ENCODE data around the gene SPECC1. TPM values are rescaled to one million over a fixed set of nuclear protein-coding genes. Genes with fewer than 3 reads are reported as not detected.

The SPECC1 gene
- total RNA-seq, 2 donors from 2014 or later: 53.5 to 78.3 TPM

DNA sequence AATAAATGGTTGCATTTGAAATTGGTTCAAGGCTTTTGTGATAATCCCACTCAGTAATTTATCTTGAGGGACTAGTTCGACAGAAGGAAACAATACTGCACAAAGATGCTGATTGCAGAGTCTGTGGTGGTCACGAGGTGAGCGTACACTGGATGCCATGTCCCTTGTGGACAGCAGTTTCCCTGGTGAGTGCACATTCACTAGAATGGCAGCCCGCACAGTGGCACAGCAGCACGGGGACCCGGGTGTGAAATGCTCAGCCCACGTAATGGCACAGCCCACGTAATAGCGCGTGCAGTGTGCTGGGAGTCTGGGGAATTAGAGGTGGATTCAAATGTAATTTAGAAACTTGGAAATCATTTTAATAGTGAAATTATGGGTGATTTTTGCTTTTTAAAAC lies 304.1 kb downstream of the SPECC1 start:
- H3K9me3 ChIP-seq: no peaks in the 10 kb centered on the region

GRCh38 chr17:20313891-20314290 lies 304.7 kb downstream of the SPECC1 start:
- Histone ChIP-seq H3K36me3 (peaks cover 3% of the 10 kb centered on the region), H3K4me1 (no peaks in the 10 kb centered on the region), H3K27me3 (no peaks in the 10 kb centered on the region), H3K4me3 (no peak overlapping the region), H3K9ac (ENCODE audit: low read depth in 2 of 2, low read length in 2 of 2) (no peak overlapping the region), H3K27ac (no peak overlapping the region), H3K9me3 (no peaks in the 10 kb centered on the region)
- intact Hi-C loops (cut with DNase I): loop anchor here (5.0 kb wide), 1 partner anchor 87 kb away; no protein-coding TSS in a partner anchor
- no peak for TF ChIP-seq CTCF (IDR thresholded peaks at IDR 0.05)
- DNase-seq: no peak

More for the DNA sequence above, 304.1 kb downstream of the SPECC1 start:
- no peak for DNase-seq
- intact Hi-C loops (cut with DNase I): loop anchor here (5.0 kb wide), 1 partner anchor 86 kb away; no protein-coding TSS in a partner anchor
- TF ChIP-seq CTCF (IDR thresholded peaks at IDR 0.05): no peak
- no peak overlapping the region for H3K4me3 ChIP-seq
- H3K9ac ChIP-seq (ENCODE audit: low read depth in 2 of 2, low read length in 2 of 2): no peak overlapping the region
- no peak overlapping the region for H3K27ac ChIP-seq
- no peaks in the 10 kb centered on the region for H3K4me1 ChIP-seq
- H3K36me3 ChIP-seq: peaks cover 3% of the 10 kb centered on the region
- H3K27me3 ChIP-seq: no peaks in the 10 kb centered on the region

DNA sequence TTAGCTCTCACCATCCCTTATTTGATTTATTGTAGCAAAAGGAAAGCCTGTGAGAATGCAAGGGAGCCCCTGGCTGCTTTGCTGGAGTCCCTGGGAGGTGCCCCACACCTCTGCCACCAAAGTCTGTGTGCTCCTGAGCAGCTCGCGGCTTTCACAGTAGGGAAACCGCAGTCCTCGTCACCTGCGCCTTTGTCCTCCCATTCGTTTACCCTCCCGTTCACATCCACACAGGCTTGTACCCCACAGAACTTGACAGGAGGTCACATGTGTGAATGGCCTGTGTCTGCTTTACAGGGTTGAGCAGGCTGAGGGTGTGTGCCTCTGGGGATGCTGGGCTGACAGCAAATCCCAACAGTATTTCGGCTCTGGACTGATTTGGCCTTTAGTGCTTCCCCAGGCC lies 305.7 kb downstream of the SPECC1 start:
- H3K27me3 ChIP-seq: no peaks in the 10 kb centered on the region
- intact Hi-C loops (cut with DNase I): loop anchor here (5.0 kb wide), 2 partner anchors 88 to 193 kb away; no protein-coding TSS in a partner anchor
- H3K4me1 ChIP-seq: no peaks in the 10 kb centered on the region
- H3K36me3 ChIP-seq: peaks cover 3% of the 10 kb centered on the region
- DNase-seq: no peak
- no peak overlapping the region for H3K4me3 ChIP-seq
- no peak overlapping the region for H3K27ac ChIP-seq
- H3K9me3 ChIP-seq: no peaks in the 10 kb centered on the region
- no peak overlapping the region for H3K9ac ChIP-seq (ENCODE audit: low read depth in 2 of 2, low read length in 2 of 2)
- TF ChIP-seq CTCF (IDR thresholded peaks at IDR 0.05): no peak

GRCh38 chr17:20315311-20315710 lies 306.2 kb downstream of the SPECC1 start:
- Histone ChIP-seq H3K4me1 (no peaks in the 10 kb centered on the region), H3K9ac (ENCODE audit: low read depth in 2 of 2, low read length in 2 of 2) (no peak overlapping the region), H3K4me3 (no peak overlapping the region), H3K36me3 (peaks cover 3% of the 10 kb centered on the region), H3K9me3 (no peaks in the 10 kb centered on the region), H3K27me3 (no peaks in the 10 kb centered on the region), H3K27ac (no peak overlapping the region)
- intact Hi-C loops (cut with DNase I): loop anchor here (5.0 kb wide), 1 partner anchor 193 kb away; no protein-coding TSS in a partner anchor
- no peak for DNase-seq
- no peak for TF ChIP-seq CTCF (IDR thresholded peaks at IDR 0.05)

- Histone ChIP-seq H3K9ac (ENCODE audit: low read depth in 2 of 2, low read length in 2 of 2) (no peak overlapping the region), H3K4me3 (no peak overlapping the region), H3K27ac (no peak overlapping the region), H3K9me3 (no peaks in the 10 kb centered on the region), H3K27me3 (no peaks in the 10 kb centered on the region), H3K4me1 (no peaks in the 10 kb centered on the region), H3K36me3 (peaks cover 3% of the 10 kb centered on the region)
- no peak for DNase-seq
- intact Hi-C loops (cut with DNase I): loop anchor here (5.0 kb wide), 1 partner anchor 194 kb away; no protein-coding TSS in a partner anchor
- TF ChIP-seq CTCF (IDR thresholded peaks at IDR 0.05): no peak
Observed at GRCh38 chr17:20315821-20316220, 306.7 kb downstream of the SPECC1 start.
